ENCODE results near the gene WDR6.

- TF ChIP-seq CTCF (conservative IDR thresholded peaks at IDR 0.05; ENCODE audit: low read depth, low read length) = no peak
- TF ChIP-seq EZH2 (IDR thresholded peaks at IDR 0.05; ENCODE audit: borderline replicate concordance, low read depth, low read length, poor library complexity, severe bottlenecking) = no peak
Observed at GRCh38 chr3:48997102-48997635, 10.0 kb upstream of the WDR6 start.

All from A673 (cell line).